Ishikawa (cell line): ENCODE results near the gene CARTPT.

Experiments
- CEBPB ChIP-seq: IDR thresholded peaks from 2 replicates; pipeline ENCODE4 v1.6.1; 2012
- NFIC ChIP-seq: IDR thresholded peaks from 2 replicates; pipeline ENCODE4 v1.6.1; 2012
- TF ChIP-seq, protein P1 (sequence below): IDR thresholded peaks from 2 replicates; pipeline ENCODE4 v1.6.1; 2012

DNA sequence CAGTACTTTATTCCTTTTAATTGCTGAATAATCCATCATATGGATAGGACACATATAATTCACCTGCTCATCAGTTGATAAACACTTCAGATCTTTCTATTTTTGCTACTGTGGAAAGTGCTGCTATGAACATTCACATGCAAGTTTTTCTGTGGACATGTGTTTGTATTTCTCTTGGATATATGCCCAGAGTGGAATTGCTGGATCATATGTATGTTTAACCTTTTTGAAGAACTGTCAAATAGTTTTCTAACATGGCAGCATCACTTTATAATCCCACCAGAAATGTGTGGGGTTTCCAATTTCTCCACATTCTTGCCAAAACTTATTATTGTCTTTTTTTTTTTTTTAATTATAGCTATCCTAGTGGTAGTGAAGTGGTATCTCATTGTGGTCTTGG, 15.1 kb downstream of the CARTPT start:
- TF ChIP-seq CEBPB (no peak), NFIC (no peak)
- TF ChIP-seq, protein P1, sequence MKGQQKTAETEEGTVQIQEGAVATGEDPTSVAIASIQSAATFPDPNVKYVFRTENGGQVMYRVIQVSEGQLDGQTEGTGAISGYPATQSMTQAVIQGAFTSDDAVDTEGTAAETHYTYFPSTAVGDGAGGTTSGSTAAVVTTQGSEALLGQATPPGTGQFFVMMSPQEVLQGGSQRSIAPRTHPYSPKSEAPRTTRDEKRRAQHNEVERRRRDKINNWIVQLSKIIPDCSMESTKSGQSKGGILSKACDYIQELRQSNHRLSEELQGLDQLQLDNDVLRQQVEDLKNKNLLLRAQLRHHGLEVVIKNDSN = no peak
